NK-92 treated with Interleukin-12 subunit alpha and Interleukin-12 subunit beta, amount 100 ng/mL, for 24 hours (cell line): ENCODE data around the gene PALMD.

Source experiments
- DNase-seq: peaks from one replicate; lab custom pipeline; 2025; lab: John Stamatoyannopoulos, UW

The PALMD gene

GRCh38 chr1:99645699-99646531 is at the start of gene PALMD:
Gene PALMD, plus strand, starts transcription at chr1:99646113. Its CDS starts 205 bp downstream, at chr1:99646318.
- DNase-seq, result no peak

GRCh38 chr1:99598738-99599411 is 47.0 kb upstream of the PALMD start:
- no peak for DNase-seq

GRCh38 chr1:99599678-99600175 is 46.2 kb upstream of the PALMD start:
- no peak for DNase-seq

- DNase-seq, result no peak
Observed at GRCh38 chr1:99600782-99601181, 45.1 kb upstream of the PALMD start.

- DNase-seq, result no peak
Observed at GRCh38 chr1:99601208-99601607, 44.7 kb upstream of the PALMD start.

- DNase-seq, result no peak
Observed at GRCh38 chr1:99601709-99602403, 44.1 kb upstream of the PALMD start.

GRCh38 chr1:99602404-99602969 is 43.4 kb upstream of the PALMD start:
- no peak for DNase-seq

GRCh38 chr1:99603699-99604560 is 42.0 kb upstream of the PALMD start:
- DNase-seq, result no peak

- no peak for DNase-seq
Observed at GRCh38 chr1:99606306-99606705, 39.6 kb upstream of the PALMD start.

- no peak for DNase-seq
Observed at GRCh38 chr1:99607590-99607989, 38.3 kb upstream of the PALMD start.

- no peak for DNase-seq
Observed at GRCh38 chr1:99608058-99608457, 37.9 kb upstream of the PALMD start.

GRCh38 chr1:99613716-99614115 is 32.2 kb upstream of the PALMD start:
- DNase-seq, result no peak

- DNase-seq, result no peak
Observed at GRCh38 chr1:99614728-99615127, 31.2 kb upstream of the PALMD start.

- no peak for DNase-seq
Observed at GRCh38 chr1:99619583-99619982, 26.3 kb upstream of the PALMD start.

GRCh38 chr1:99621340-99621901 is 24.5 kb upstream of the PALMD start:
- no peak for DNase-seq

GRCh38 chr1:99622702-99623347 is 23.1 kb upstream of the PALMD start:
- no peak for DNase-seq

- DNase-seq, result no peak
Observed at GRCh38 chr1:99623554-99623953, 22.4 kb upstream of the PALMD start.

- no peak for DNase-seq
Observed at GRCh38 chr1:99627615-99628014, 18.3 kb upstream of the PALMD start.

GRCh38 chr1:99629164-99629563 is 16.7 kb upstream of the PALMD start:
- DNase-seq, result no peak

- DNase-seq, result no peak
Observed at GRCh38 chr1:99634971-99635624, 10.8 kb upstream of the PALMD start.
